ENCODE measurements around the gene CRTC1.

GRCh38 chr19:18790566-18791314 is 107.3 kb downstream of the CRTC1 start, which contains the start of gene COMP:
- TF ChIP-seq CTCF (IDR thresholded peaks at IDR 0.05; ENCODE audit: poor library complexity) = no peak
- peak; percentile 76 for TF ChIP-seq EZH2 (IDR thresholded peaks at IDR 0.05; ENCODE audit: borderline replicate concordance)
